SKM-1 (cell line): ENCODE data around the gene TOPBP1.
"Not testable (repeated sequence)": the region's sequence is repeated elsewhere in the genome, so short reads cannot be mapped to it uniquely, and the experiment has no call there.

Experiments
- DNase-seq: peaks from one replicate; lab custom pipeline; 2025; ENCODE audit not compliant: unreplicated experiment; lab: John Stamatoyannopoulos, UW

TOPBP1 gene

DNA sequence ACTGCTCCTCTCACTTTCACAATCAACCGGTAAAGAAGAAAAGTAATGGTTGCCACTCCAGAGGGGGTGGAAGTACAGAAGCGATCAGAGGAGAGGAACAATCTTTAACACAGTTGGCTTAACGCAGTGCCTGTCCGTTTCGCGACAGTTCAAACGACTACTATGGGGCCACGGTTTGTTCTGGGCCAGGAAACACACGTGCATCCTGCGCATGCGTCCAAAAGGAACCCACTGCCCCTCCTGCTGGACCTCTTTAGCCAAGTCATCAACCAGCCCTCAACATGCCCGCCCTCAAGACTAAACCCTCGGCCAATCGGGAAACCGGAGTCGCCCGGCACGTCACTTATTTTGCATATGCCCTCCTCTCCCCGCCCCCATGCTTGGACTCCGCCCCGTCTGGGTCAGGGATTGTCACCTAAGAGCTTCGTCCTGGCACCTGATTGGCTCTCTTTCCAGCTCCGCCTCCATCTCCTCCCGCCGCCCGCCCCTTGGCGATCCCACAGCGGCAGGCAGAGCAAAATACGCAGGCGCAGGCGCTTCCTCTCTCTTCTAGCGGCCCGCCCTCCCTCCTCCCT, 88.6 kb downstream of the TOPBP1 start:
- DNase-seq: no peak

- DNase-seq: no peak
Observed at GRCh38 chr3:133572158-133573053, 89.3 kb downstream of the TOPBP1 start.

DNA sequence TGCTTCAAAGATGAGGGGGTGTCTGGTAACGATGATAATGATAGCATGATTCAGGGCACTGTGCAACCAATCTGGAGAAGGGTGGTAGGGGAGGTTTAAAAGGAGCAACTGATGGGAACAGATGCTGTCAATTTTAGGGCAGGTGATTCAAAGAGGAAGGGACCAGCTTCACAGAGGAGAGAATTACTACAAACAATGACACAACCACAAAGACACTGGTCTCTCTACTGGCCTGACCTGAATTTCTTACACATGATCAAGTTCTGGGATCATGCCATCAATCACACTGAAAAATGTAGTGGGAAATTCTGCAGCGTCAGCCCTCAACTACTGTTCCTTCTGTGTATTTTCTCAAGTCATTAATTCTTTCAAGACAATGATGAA, 90.8 kb downstream of the TOPBP1 start:
- DNase-seq: no peak

DNA sequence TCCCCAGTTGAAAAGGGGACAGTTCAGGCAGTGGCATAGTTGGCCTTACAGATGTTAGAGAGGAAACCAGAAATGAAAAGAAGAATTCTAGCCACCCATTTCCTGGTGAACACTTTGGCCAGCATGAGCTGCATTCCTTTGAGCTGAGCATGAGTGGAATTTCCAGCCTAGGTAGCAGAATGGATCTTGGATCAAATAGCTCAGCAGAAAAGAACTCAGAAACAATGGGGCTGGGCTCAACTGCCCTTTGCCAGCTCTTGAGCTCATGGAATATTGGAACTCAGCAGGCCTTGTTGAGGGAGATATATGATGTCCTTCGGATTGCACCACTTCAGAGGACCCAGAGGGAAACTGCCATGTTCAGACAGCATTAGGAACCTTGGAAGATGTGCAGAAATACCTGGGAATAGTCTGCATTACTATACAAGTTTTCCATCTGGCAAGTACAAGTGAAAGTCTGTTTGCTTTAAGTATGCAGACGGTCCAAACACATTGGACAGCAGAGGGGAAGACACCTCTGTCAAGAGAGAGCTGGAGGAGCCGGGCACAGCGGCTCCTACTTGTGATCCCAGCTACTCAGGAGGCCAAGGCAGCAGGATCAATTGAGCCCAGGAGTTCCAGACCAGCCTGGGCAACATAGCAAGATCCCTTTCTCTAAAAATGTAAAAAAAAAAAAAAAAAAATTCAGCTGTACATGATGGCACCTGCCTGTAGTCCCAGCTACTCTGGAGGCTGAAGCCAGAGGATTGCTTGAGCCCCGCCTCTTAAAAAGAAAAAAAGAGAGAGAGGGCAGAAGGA, 91.4 kb downstream of the TOPBP1 start:
- DNase-seq: no peak

DNA sequence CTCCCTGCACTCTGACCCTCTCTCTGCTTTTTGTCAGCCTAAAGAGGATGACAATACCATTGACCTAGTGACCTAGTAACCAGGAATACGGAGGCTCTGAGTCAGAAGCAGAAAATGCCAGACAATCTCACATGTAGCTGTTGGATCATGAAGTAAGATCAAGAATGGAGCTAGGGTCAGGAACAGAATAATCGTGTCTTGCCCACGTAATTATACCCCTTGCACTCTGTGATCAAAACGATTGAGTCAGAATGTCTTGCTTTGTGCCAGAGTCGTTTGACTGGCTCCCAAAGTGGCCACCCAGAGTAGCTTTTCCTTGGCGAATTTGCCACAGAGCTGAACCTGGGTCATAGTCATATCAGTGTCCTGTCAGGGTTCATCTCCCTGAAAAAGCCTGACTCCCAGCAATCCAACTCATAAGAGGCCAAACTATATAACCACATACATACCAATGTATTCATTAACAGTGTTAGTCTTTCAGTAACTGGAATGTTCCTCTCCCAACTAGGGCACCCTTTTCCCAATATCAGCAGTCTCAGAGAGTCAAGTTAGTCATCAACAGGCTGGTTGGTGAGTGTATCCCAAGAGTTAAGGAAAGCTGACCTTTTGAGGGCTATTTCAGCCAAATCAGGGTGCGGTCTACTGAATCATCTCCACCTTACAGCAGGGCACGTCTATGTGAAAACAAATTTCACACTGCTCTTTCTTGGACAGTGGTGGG, 93.3 kb downstream of the TOPBP1 start:
- no peak for DNase-seq

- no peak for DNase-seq
Observed at GRCh38 chr3:133563816-133564215, 97.9 kb downstream of the TOPBP1 start.

DNA sequence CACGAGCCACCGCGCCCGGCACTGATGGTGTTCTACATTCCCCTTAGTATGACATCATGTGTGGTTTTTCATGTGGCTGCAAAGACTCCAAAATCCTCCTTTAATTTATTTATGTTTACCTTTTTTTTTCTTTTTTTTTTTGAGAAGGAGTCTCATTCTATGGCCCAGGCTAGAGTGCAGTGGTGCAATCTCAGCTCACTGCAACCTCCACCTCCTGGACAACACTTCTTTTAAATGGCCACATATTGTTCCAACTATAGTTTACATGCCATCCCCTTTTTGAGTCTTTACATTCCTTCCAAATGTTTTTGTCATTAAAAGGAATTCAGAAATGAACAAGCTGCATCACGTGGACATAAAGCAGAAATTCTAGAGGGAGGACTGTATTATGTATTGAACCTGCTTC, 98.6 kb downstream of the TOPBP1 start:
- DNase-seq: no peak

- DNase-seq: no peak
Observed at GRCh38 chr3:133562376-133562775, 99.4 kb downstream of the TOPBP1 start.

DNA sequence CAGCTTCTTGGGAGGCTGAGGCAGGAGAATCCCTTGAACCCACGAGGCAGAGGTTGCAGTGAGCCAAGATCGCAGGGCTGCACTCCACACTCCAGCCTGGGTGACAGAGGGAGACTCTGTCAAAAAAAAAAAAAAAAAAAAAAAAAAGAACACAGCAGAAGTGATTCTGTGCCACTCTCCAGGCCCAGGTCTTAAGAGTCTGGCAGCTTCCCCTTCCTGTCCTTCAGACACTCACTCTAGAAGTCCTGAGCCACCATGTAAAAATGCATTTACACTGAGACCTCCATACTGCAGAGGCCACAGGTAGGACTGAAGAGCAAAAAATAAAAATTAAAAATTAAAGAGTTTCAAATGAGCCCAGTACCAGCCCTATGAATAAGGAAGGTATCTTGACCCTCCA, 100.1 kb downstream of the TOPBP1 start:
- no peak for DNase-seq

- not testable (repeated sequence) for DNase-seq
Observed at GRCh38 chr3:133551589-133551988, 110.2 kb downstream of the TOPBP1 start.
